Measurements from ENCODE around the gene ZNF626.
"Not testable (repeated sequence)": the region's sequence is repeated elsewhere in the genome, so short reads cannot be mapped to it uniquely, and the experiment has no call there.

Gene ZNF626

GRCh38 chr19:20661150-20661819, at the start of gene ZNF626:
ZNF626 (minus strand) TSS chr19:20661571; CDS start chr19:20661446, 125 bp downstream.
- peak; percentile 93 for DNase-seq

GRCh38 chr19:20669263-20669662, 7.9 kb upstream of the ZNF626 start:
- no peak for DNase-seq

GRCh38 chr19:20667281-20667680, 5.9 kb upstream of the ZNF626 start:
- DNase-seq: no peak

- DNase-seq: no peak
These were observed 3.8 kb upstream of the ZNF626 start for GRCh38 chr19:20664901-20665781.

GRCh38 chr19:20664475-20664874, 3.1 kb upstream of the ZNF626 start:
- DNase-seq: not testable (repeated sequence)

GRCh38 chr19:20662421-20663105, 1.2 kb upstream of the ZNF626 start:
- no peak for DNase-seq

- no peak for DNase-seq
These were observed 764 bp downstream of the ZNF626 start for GRCh38 chr19:20660473-20661140.

GRCh38 chr19:20640545-20640944, 20.8 kb downstream of the ZNF626 start:
- no peak for DNase-seq

GRCh38 chr19:20640023-20640422, 21.3 kb downstream of the ZNF626 start:
- DNase-seq: no peak

GRCh38 chr19:20624560-20624959, 36.8 kb downstream of the ZNF626 start:
- DNase-seq: not testable (repeated sequence)

GRCh38 chr19:20616071-20616470, 45.3 kb downstream of the ZNF626 start:
- DNase-seq: no peak

- not testable (repeated sequence) for DNase-seq
These were observed 46.4 kb downstream of the ZNF626 start for GRCh38 chr19:20614971-20615370.

- DNase-seq: no peak
These were observed 48.6 kb downstream of the ZNF626 start for GRCh38 chr19:20612711-20613316.

GRCh38 chr19:20611866-20612265, 49.5 kb downstream of the ZNF626 start:
- no peak for DNase-seq

GRCh38 chr19:20607943-20608342, 53.4 kb downstream of the ZNF626 start:
- DNase-seq: no peak
